Heart right ventricle (tissue), 16 donors: Measurements from ENCODE around the gene TJP3. TPM values are rescaled to one million over a fixed set of nuclear protein-coding genes. Genes with fewer than 3 reads are reported as not detected.

Experiments used
- ATAC-seq, 8 donors: fragments of 200-7000 bp; cut with Tn5 transposase; one replicate each; pipeline ENCODE4 v1.9.1; 2020; ENCODE audit warnings: mild to moderate bottlenecking in 8 of 8, moderate library complexity in 8 of 8, moderate number of reproducible peaks in 1 of 8
- DNase-seq, 2 donors: peaks; one replicate each; pipeline ENCODE4 v3.0.0-alpha.2; 2020
- H3K27ac ChIP-seq, 10 donors: fragments of 200-600 bp; sonication (generic) in 2 of 10; one replicate each; pipeline versions ENCODE4 v1.5.0 to v1.8.0; 2020 to 2022; ENCODE audit warnings: mild to moderate bottlenecking in 3 of 10
- H3K27me3 ChIP-seq, 7 donors: fragments of 200-600 bp; one replicate each; pipeline ENCODE4 v1.8.0; 2021 to 2022; ENCODE audit warnings: mild to moderate bottlenecking in 2 of 7
- H3K36me3 ChIP-seq, 9 donors: fragments of 200-600 bp; sonication (generic) in 1 of 9; one replicate each; pipeline versions ENCODE4 v1.5.0 to v1.8.0; 2020 to 2022; ENCODE audit warnings: mild to moderate bottlenecking in 2 of 9
- H3K4me1 ChIP-seq, 9 donors: fragments of 200-600 bp; sonication (generic) in 1 of 9; one replicate each; pipeline versions ENCODE4 v1.5.0 to v1.8.0; 2020 to 2022; ENCODE audit warnings: mild to moderate bottlenecking in 4 of 9
- H3K4me3 ChIP-seq, 10 donors: fragments of 200-600 bp; sonication (generic) in 2 of 10; one replicate each; pipeline versions ENCODE4 v1.5.0 to v1.8.0; 2020 to 2022; ENCODE audit warnings: mild to moderate bottlenecking in 7 of 10, moderate library complexity in 2 of 10
- H3K9me3 ChIP-seq, 11 donors: fragments of 200-600 bp in 10 of 11; sonication (generic) in 2 of 11; one replicate each; pipeline versions ENCODE4 v1.5.0 to v1.8.0; 2013 to 2022; ENCODE audit warnings: mild to moderate bottlenecking in 2 of 11, control low read depth in 1 of 11, moderate library complexity in 1 of 11
- CTCF ChIP-seq, 9 donors: fragments of 200-600 bp; sonication (generic) in 2 of 9; IDR thresholded peaks; one replicate each; pipeline versions ENCODE4 v1.5.0 to v1.8.0; 2021 to 2022; ENCODE audit warnings: antibody characterized with exemption in 9 of 9, mild to moderate bottlenecking in 5 of 9, moderate library complexity in 1 of 9
- WGBS, 2 donors: extraction: QIAGEN DNeasy Blood & Tissue Kit; methylation state at CpG; one replicate each; pipeline ENCODE4 v1.1.7; 2013; ENCODE audit warnings: inconsistent platforms in 1 of 2; 5-methylcytosine and 5-hydroxymethylcytosine counted together
- intact Hi-C, 10 donors: fragments of 100-400 bp; cut with DNase I; formaldehyde crosslinking; loops; one replicate each; pipeline versions ENCODE4 v1.11.1 to v1.14.2; 2022
- polyA plus RNA-seq, 2 donors: library from polyadenylated mRNA; stranded (reverse); fragments of 200-250 nt; gene quantifications; one replicate each; pipeline ENCODE4 v1.2.3, GENCODE V29; 2013
- total RNA-seq, 10 donors: library from RNA; stranded (reverse); fragmentation: NEBNext Ultra II Directional in 3 of 10; extraction: Animal tissue kit (Norgen Biotek cat#: 25700) in 3 of 10; gene quantifications; one replicate each; pipeline versions ENCODE4 v1.2.1 to v1.2.4, GENCODE V29; 2021 to 2023
- donor health status: Arrhythmogenic right ventricular cardiomyopathy.
- donor health status: ischemic (EF 13 %, LVEDD 7.1; RV severe dilation, severe dysfunction).
- donor health status: healthy with polysubstance abuse.
- donor health status: DM: no; HTN: yes; CAD: no.
- donor health status: DM: no; HTN: no; CAD: no.
- donor health status: ischemic (EF 25% LVEDD 6.9; RV normal size, moderate dysfunction).
- donor health status: ischemic (EF 25% LVEDD 5.7; RV mildly dilated, moderate dysfunction).
- donor health status: healthy.
- donor health status: DM: yes; HTN: yes; CAD: no.
- donor health status: Ischemic cardiomyopathy.
- donor health status: ischemic (EF 35%, LVEDD 5.7; RV mildly dilated, moderate dysfunction).
- donor health status: nonischemic (EF 11% LVEDD 7.7; RV severe dilation, severe dysfunction).
- donor health status: DM: yes; HTN: yes; CAD: no.
- donor health status: PGD.
- donor health status: ischemic (EF 29% LVEDD 5.4; RV normal size, mild dysfunction).
- donor health status: nonischemic (EF 23%, LVEDD 6.1; RV moderate dilation, normal function).

Gene TJP3
- total and polyA plus RNA-seq, 12 donors = 0.06 to 0.49 (median 0.25) TPM; not detected in 8

DNA sequence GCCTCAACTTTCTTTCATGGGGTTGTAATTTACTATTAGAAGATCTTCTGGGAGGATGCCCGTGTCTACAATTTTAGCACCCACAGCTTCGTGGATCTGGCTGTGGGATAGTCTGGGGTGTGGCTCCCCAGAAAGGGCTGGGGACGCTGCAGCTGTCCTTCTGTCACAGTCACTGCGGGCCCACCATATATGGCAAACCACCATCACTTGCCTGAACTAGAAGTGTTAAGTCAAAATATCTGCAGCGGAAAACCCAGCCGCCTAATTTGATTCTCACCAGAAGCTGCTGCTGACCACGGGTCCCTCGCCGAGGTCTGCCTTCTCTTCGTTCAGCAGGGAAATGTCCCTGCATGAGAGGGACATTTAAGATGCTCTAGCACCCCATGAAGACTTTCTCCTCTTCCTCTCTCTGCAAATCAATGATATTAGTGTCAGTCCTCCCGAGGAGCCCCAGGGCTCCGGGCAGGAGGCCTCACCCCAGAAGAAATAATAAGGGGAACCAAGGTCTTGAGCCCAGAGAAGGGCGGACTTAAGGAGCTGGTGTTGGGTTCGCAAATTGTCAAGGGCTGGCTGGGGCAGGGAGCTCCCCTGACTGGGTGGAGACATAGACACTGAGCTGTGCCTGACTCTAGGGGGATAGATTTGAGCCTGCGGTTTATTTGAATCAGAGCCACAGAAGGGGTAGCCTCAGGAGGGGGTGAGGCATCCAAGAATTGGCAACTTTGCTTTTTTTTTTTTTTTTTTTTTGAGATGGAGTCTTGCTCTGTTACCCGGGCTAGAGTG is 81.0 kb downstream of the TJP3 start:
- peak overlapping the region in 1 of 10 donors; percentile 44 for H3K27ac ChIP-seq
- no peaks in the 10 kb centered on the region for H3K36me3 ChIP-seq
- no peak for TF ChIP-seq CTCF (IDR thresholded peaks at IDR 0.05)
- peaks cover 0 to 12% (median 3%) of the 10 kb centered on the region in 9 donors for H3K4me1 ChIP-seq
- peaks cover 0 to 8% (median 0%) of the 10 kb centered on the region in 11 donors for H3K9me3 ChIP-seq
- DNase-seq = no peak
- intact Hi-C loops = no loop called here
- peaks cover 14 to 34% (median 29%) of the 10 kb centered on the region in 7 donors for H3K27me3 ChIP-seq
- ATAC-seq = no peak
- no peak overlapping the region for H3K4me3 ChIP-seq
- 40 to 53% methylated on average over 15 to 16 of the region's 16 CpGs for WGBS, 2 donors

DNA sequence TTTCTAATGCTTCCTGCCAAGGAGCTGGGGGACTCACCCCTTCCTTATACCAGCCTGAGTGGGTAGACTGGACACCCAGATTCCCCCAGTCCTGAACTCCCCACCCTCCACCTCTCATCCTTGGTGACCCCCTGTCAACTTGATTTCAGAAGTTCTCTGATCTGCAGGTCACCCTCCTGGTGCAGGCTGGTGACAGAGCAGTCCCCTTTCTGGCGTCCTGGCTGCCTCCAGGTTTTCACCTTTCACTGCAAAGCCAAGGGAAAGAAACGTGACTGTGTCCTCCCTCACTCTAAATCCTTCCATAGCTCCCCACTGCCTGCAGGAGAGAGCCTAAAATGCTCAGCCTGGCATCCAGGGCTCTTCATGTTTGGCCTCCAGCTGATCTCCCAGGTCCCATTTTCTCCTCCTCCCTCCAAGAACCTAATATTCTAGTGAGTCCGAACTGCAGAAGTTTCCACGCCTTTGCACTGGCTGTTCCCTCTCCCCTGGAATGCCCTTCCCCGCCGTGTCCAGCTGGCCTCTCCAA is 82.1 kb downstream of the TJP3 start:
- no peak for DNase-seq
- WGBS, 2 donors = 72 to 74% methylated on average over 6 of the region's 6 CpGs
- Histone ChIP-seq H3K4me3 (no peak overlapping the region), H3K4me1 (peaks cover 0 to 7% (median 3%) of the 10 kb centered on the region in 9 donors), H3K27me3 (peaks cover 8 to 23% (median 18%) of the 10 kb centered on the region in 7 donors), H3K36me3 (no peaks in the 10 kb centered on the region), H3K9me3 (peaks cover 0 to 8% (median 0%) of the 10 kb centered on the region in 11 donors), H3K27ac (no peak overlapping the region)
- no peak for ATAC-seq
- TF ChIP-seq CTCF (IDR thresholded peaks at IDR 0.05) = no peak
- intact Hi-C loops = no loop called here

- 79 to 84% methylated on average over 7 of the region's 7 CpGs for WGBS, 2 donors
- ATAC-seq = no peak
- peaks cover 0 to 2% (median 0%) of the 10 kb centered on the region in 9 donors for H3K4me1 ChIP-seq
- H3K4me3 ChIP-seq = no peak overlapping the region
- TF ChIP-seq CTCF (IDR thresholded peaks at IDR 0.05) = no peak
- H3K27me3 ChIP-seq = peaks cover 1 to 17% (median 11%) of the 10 kb centered on the region in 7 donors
- H3K27ac ChIP-seq = no peak overlapping the region
- H3K9me3 ChIP-seq = peaks cover 0 to 9% (median 0%) of the 10 kb centered on the region in 11 donors
- no peaks in the 10 kb centered on the region for H3K36me3 ChIP-seq
- no peak for DNase-seq
- intact Hi-C loops = no loop called here
Observed at GRCh38 chr19:3790941-3791340, 82.8 kb downstream of the TJP3 start.

DNA sequence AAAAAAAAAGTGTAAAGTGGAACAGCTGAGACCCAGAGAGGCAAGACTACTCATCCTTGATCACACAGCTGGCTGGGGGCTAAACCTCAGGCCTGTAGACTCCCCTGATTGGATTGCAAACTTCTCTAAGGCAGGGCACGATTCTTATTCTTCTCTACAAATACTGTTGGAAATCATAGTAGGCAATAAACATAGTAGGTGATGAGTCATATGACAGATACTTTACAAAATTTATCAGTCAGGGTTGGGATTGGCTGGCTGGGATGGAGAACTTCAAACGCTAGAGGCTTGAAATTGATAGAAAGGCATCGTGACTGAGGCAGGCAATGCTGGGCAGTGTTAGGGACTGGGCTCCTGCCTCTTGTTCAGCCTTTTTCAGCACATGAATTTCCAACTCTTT is 83.9 kb downstream of the TJP3 start:
- intact Hi-C loops = no loop called here
- H3K27me3 ChIP-seq = peaks cover 0 to 7% (median 2%) of the 10 kb centered on the region in 7 donors
- H3K4me3 ChIP-seq = no peak overlapping the region
- ATAC-seq = no peak
- DNase-seq = no peak
- H3K36me3 ChIP-seq = no peaks in the 10 kb centered on the region
- TF ChIP-seq CTCF (IDR thresholded peaks at IDR 0.05) = no peak
- 71 to 72% methylated on average over 3 of the region's 3 CpGs for WGBS, 2 donors
- peaks cover 0 to 21% (median 4%) of the 10 kb centered on the region in 11 donors for H3K9me3 ChIP-seq
- no peaks in the 10 kb centered on the region for H3K4me1 ChIP-seq
- H3K27ac ChIP-seq = no peak overlapping the region
